GM19099 (cell line): Measurements from ENCODE around the gene SRL.

Experiments used
- POLR2A ChIP-seq: IDR thresholded peaks from 3 replicates; pipeline ENCODE4 v1.6.1; 2011; ENCODE audit warnings: low read depth; ENCODE audit not compliant: insufficient read length; ENCODE audit errors: extremely low read depth

The SRL gene

GRCh38 chr16:4176906-4177417, 64.9 kb downstream of the SRL start:
- TF ChIP-seq POLR2A: no peak

GRCh38 chr16:4175849-4176248, 66.0 kb downstream of the SRL start:
- TF ChIP-seq POLR2A: no peak

GRCh38 chr16:4172070-4172469, 69.8 kb downstream of the SRL start:
- TF ChIP-seq POLR2A: no peak

DNA sequence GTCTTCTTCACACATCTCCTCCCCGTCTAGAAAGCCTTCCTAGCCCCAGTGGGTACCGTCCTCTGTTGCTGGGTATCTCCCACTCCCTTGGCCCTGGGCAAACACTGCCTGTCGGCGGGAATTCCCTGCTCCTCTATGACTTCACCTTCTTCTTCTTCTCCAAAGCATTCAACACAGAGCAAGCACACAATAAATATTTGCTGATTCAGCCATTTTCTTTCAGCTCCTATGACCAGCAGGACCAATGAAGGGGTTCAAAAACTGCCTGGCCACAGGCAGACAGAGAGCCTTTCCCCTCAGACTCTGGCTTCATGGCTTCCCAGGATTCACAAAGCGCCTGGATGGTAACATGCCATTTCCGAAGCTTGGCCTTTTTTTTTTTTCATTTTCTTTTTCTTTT, 72.5 kb downstream of the SRL start:
- TF ChIP-seq POLR2A: no peak

DNA sequence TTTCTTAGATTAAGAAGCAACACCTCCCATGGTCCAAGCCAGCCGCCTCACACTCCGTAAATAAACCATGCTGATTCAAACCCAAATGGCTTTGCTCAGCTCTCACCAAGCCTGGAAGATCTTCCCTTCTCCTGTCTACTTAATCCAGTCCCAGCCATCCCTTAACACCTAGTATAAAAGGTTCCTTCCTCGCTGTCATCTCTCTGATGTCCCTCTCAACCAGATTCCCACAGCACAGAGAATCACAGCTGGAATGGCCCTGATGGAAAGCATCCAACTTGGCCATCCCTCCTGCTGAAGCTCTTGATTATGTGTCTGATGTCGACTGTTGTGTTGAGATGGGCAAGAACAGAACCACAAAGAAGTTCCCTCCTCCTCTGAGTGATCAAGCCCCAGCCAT, 75.1 kb downstream of the SRL start:
- no peak for TF ChIP-seq POLR2A

DNA sequence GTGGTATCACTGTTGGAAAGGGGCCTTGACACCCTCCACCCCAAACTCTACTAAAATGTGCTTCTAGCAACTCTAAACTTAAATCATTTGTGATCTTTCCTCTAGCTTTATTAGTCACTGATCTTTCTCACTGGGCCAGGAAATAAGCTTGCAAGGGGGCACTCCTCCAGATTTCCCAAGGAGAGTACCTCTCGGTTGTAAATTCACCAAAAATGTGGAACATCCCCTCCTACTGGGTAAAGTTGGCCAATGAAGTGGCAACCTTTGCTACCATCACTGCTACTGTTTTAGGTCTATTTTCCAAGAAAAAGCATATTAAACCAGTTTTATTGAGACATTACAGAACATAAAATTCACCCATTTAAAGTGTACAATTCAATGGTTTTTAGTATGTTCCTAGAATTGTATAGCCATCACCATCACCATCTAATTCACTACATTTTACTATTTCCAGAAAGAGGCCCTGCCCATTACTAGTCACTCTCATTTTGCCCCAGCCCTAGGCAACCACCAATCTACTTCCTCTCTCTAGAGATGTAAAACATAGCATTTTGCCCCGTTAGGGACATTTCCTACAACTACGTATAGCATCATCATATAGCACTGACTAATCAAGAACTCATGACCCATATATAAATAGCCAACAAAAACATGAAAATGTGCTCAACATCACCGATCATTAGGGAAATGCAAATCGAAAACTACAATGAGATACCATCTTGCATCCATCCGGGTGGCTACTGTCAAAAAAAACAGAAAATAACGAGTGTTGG, 81.0 kb downstream of the SRL start:
- no peak for TF ChIP-seq POLR2A

- TF ChIP-seq POLR2A: no peak
These were observed 82.2 kb downstream of the SRL start for GRCh38 chr16:4159726-4160125.

DNA sequence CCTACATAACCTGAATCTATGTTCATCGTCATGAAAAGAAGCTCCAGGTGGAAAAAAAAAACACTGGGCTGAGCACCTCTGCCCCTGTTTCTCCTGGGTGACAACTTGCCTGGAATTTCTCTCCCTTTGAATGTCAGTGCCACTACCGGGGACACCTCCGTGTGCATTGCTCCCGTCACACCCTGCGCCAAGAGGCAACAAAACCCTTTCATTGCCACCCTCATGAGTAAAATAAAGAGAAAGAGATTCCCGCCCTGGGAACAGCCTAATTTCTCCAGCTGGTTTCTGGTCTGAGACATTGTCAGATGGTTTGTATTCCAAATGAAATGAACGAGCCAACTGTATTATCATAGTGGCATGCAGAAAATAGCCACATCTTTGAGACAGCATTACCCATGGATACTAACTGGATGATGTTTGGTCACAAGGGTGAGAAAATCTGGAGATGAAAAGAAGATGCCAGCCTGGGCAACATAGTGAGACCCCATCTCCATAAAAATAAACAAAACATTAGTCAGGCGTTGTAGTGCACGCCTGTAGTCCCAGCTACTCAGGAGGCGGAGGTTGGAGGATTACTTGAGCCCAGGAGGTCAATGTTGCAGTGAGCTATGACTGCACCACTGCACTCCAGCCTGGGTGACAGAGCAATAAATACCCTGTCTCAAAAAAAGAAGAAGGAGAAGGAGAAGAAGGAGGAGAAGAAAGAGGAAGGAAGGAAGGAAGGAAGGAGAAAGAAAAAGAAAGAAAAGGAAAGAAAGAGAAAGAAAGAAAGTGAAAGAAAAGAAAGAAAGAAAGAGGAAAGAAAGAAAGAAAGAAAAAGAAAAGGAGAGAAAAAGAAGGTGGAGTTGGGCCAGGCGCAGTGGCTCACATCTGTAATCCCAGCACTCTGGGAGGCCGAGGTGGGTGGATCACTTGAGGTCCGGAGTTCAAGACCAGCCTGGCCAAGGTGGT, 83.5 kb downstream of the SRL start:
- TF ChIP-seq POLR2A: no peak

DNA sequence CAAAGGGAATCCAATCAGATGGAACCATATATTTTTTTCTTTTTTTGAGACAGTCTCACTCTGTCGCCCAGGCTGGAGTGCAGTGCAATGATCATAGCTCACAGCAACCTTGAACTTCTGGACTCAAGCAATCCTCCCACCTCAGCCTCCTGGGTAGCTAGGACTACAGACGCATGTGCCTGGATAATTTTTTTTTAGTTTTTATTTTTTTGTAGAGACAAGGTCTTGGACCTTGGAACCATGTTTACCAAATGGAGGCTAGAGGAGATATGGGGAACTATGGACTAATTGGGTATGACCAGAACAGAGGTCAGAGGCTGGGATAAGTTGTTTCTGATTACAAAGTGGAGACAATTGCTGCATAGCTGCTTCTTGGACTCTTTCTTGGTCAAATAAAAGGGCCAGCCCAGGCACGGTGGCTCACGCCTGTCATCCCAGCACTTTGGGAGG, 84.5 kb downstream of the SRL start:
- TF ChIP-seq POLR2A: no peak

DNA sequence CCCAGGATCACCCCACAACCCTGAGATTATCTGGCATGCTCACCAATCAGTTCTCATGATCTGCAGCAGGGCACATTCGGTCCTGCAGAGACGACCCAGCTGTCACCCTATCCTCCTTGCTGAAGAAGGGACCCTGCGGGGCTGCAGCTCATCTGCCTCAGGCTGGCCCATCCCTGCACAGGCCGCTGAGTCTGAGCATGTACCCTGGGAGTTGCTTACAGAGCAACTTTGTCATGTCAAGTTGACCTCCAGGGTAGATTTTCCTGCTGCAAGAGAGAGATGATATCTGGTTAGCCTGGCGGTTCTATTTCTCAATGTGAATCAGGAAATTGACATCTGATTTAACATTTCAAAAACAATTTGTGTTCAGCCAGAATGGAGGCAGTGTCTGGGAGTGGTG, 89.6 kb downstream of the SRL start:
- no peak for TF ChIP-seq POLR2A

GRCh38 chr16:4147236-4147635, 94.6 kb downstream of the SRL start:
- no peak for TF ChIP-seq POLR2A

- TF ChIP-seq POLR2A: no peak
These were observed 99.6 kb downstream of the SRL start for GRCh38 chr16:4142268-4142667.

GRCh38 chr16:4141604-4142003, 100.3 kb downstream of the SRL start:
- no peak for TF ChIP-seq POLR2A

- TF ChIP-seq POLR2A: no peak
These were observed 101.2 kb downstream of the SRL start for GRCh38 chr16:4140652-4141051.

GRCh38 chr16:4139968-4140367, 101.9 kb downstream of the SRL start:
- no peak for TF ChIP-seq POLR2A
